Osteocyte (in vitro differentiated cells): Measurements from ENCODE around the gene TAF5L. TPM values are rescaled to one million over a fixed set of nuclear protein-coding genes. Genes with fewer than 3 reads are reported as not detected.
A peak's percentile ranks its signal among the peaks of the same experiment; 100 is the strongest.

Experiments
- DNase-seq: peaks from one replicate; pipeline ENCODE4 v3.0.0; 2021; ENCODE audit warnings: mixed read lengths; ENCODE audit not compliant: unreplicated experiment; ENCODE audit errors: extremely low spot score
- H3K27ac Mint-ChIP-seq: one replicate; pipeline ENCODE4 v1.8.0; 2021; ENCODE audit warnings: mild to moderate bottlenecking, mixed read lengths; ENCODE audit not compliant: unreplicated experiment
- H3K27me3 Mint-ChIP-seq: one replicate; pipeline ENCODE4 v1.8.0; 2021; ENCODE audit warnings: mixed read lengths; ENCODE audit not compliant: unreplicated experiment
- H3K36me3 Mint-ChIP-seq: one replicate; pipeline ENCODE4 v1.8.0; 2021; ENCODE audit warnings: mixed read lengths; ENCODE audit not compliant: unreplicated experiment
- H3K4me1 Mint-ChIP-seq: one replicate; pipeline ENCODE4 v1.8.0; 2021; ENCODE audit warnings: mixed read lengths; ENCODE audit not compliant: unreplicated experiment
- H3K4me3 Mint-ChIP-seq: one replicate; pipeline ENCODE4 v1.8.0; 2021; ENCODE audit warnings: mild to moderate bottlenecking, moderate library complexity, mixed read lengths; ENCODE audit not compliant: unreplicated experiment
- H3K9me3 Mint-ChIP-seq: one replicate; pipeline ENCODE4 v1.8.0; 2021; ENCODE audit warnings: mixed read lengths; ENCODE audit not compliant: unreplicated experiment
- long read RNA-seq: library from polyadenylated mRNA; unstranded; transcript quantifications from one replicate; pipeline ENCODE4 v2.0.0, GENCODE V29; 2021
- total RNA-seq: library from RNA; stranded (reverse); gene quantifications from 2 replicates; pipeline ENCODE4 v1.2.1, GENCODE V29; 2021
- TF ChIP-seq, protein P1 (sequence below): fragments of 200-600 bp; sonication (generic); IDR thresholded peaks from 2 replicates; pipeline ENCODE4 v1.5.0; 2021; ENCODE audit warnings: antibody characterized with exemption, mild to moderate bottlenecking, moderate library complexity

The TAF5L gene
- total RNA-seq, result 18.3 and 18.4 TPM in 2 replicates
- long read RNA-seq, full-length matches to known transcripts, result 2 of 5 reads
- long read RNA-seq, partial matches to known transcripts, result 0 of 5 reads
- long read RNA-seq, other reads (novel, unspliced or antisense), result 3 of 5 reads

DNA sequence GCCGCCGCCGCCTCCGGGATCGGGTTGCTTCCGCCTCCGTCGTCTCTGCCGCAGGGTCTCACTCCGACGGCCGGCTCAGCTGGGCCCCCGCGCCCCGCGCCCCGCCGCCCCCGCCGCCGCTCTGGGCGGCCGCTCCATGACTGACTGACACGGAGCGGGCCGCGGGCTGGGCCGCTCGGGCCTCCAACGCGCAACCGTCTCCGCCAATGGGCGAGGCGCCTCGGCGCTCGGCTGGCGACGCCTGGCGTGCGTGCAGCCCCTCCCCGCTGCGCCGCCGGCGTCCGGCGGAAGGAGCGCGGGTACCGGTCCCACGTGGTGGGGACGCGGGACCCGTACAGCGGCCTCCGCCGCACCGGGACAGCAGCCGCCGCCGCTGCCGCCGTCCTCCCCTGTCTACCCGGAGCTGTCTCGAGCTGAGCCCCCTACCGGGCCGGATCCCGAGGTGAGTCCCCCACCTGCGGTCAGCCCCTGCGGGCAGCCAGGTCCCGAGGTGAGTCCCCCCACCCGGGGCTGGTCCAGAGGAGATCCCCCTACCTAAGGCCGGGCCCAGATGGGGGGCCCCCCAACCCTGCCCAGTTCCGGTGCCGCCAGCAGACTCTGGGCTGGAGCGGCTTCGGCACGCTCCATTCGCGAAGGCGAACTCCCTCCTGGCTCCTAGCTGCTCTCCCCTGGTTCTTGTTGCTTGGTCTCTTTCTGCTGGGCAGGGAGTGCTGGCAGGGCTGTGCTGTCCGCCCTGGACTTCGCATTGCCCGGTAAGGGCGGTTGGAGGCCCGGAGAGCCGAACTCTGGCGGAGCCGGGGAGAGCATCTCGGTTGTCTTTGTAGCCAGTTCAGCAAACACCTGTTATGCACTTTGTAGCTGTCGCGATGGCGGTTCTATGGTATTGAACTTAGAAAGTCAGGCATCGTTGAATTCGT is at the start of gene TAF5L, which contains the start of gene URB2:
TSS of gene TAF5L (minus strand) at position 208 of the 917 bp plus-strand sequence. CDS start 11,640 bp downstream, outside the sequence.
TSS of gene URB2 (plus strand) at position 333 of the 917 bp plus-strand sequence. CDS start 1,387 bp downstream, outside the sequence.
- Mint-ChIP-seq H3K27me3 (no peaks in the 10 kb centered on the region), H3K4me1 (peaks cover 37% of the 10 kb centered on the region), H3K4me3 (peak within 1 kb of the TSS; percentile 98), H3K9me3 (no peaks in the 10 kb centered on the region), H3K27ac (peak within 1 kb of the TSS; percentile 92), H3K36me3 (peaks cover 5% of the 10 kb centered on the region)
- TF ChIP-seq, protein P1, sequence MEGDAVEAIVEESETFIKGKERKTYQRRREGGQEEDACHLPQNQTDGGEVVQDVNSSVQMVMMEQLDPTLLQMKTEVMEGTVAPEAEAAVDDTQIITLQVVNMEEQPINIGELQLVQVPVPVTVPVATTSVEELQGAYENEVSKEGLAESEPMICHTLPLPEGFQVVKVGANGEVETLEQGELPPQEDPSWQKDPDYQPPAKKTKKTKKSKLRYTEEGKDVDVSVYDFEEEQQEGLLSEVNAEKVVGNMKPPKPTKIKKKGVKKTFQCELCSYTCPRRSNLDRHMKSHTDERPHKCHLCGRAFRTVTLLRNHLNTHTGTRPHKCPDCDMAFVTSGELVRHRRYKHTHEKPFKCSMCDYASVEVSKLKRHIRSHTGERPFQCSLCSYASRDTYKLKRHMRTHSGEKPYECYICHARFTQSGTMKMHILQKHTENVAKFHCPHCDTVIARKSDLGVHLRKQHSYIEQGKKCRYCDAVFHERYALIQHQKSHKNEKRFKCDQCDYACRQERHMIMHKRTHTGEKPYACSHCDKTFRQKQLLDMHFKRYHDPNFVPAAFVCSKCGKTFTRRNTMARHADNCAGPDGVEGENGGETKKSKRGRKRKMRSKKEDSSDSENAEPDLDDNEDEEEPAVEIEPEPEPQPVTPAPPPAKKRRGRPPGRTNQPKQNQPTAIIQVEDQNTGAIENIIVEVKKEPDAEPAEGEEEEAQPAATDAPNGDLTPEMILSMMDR, result no peak
- DNase-seq, result peak; percentile 95

DNA sequence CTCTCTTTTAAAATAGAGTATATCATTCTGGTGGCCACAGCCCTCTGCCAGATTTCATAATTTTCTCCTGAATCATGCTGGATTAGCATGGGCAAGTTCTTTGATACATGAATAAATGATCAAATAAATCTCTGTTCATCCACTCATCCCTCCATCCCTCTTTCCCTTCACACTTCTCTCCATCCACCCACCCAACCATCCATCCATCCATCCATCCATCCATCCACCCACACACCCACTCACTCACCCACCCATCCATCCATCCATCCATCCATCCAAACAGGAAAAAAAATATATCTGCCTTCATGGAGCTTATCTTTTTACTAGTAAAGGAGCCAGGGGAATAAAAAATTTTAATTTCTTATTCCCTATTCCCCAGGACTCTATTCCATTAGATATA is 49.5 kb upstream of the TAF5L start:
- no peaks in the 10 kb centered on the region for H3K36me3 Mint-ChIP-seq
- no peaks in the 10 kb centered on the region for H3K4me1 Mint-ChIP-seq
- TF ChIP-seq, protein P1, result no peak
- no peak for DNase-seq
- no peak overlapping the region for H3K4me3 Mint-ChIP-seq
- no peak overlapping the region for H3K27ac Mint-ChIP-seq
- no peaks in the 10 kb centered on the region for H3K9me3 Mint-ChIP-seq
- no peaks in the 10 kb centered on the region for H3K27me3 Mint-ChIP-seq

DNA sequence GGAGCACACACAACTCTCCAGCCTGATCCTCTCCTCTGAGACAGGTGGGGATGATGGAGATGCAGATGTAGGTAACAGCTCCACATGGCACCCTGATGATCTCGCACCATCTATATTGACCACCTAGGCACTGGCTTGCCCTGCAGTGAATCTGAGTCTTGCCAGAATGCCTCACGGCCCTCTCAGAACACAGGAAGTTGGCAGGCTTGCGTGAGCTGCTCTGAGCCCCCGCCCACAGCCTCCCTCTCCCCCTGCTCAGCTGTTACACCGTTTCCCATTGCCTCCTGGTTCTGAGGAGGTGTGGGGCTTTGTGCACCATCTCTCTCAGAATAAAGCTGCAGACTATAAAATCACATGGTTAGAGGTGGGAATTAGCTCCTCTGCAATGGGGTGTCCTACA is 48.1 kb upstream of the TAF5L start:
- H3K4me1 Mint-ChIP-seq, result peaks cover 5% of the 10 kb centered on the region
- TF ChIP-seq, protein P1, result no peak
- no peak overlapping the region for H3K4me3 Mint-ChIP-seq
- no peaks in the 10 kb centered on the region for H3K27me3 Mint-ChIP-seq
- H3K27ac Mint-ChIP-seq, result no peak overlapping the region
- no peak for DNase-seq
- H3K9me3 Mint-ChIP-seq, result no peaks in the 10 kb centered on the region
- no peaks in the 10 kb centered on the region for H3K36me3 Mint-ChIP-seq

DNA sequence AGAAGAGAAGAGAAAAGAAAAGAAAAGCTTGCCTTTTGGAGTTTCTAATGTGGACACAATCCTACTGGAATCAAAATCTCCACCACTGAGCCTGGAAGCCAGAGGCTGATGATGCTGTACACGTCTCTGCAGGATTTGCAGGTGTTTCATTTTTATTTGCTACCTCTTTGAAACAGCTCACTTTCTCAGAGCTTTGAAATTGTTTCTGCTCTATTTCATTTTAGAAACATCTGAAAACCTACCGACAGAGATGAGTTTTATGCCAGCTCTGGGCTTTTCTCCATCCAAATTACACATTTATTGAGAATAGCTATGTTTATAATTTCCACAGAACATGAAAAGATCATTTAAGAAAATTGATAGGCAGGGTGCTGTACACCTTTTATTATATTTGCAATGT is 46.3 kb upstream of the TAF5L start:
- H3K27me3 Mint-ChIP-seq, result no peaks in the 10 kb centered on the region
- peaks cover 2% of the 10 kb centered on the region for H3K36me3 Mint-ChIP-seq
- H3K4me3 Mint-ChIP-seq, result no peak overlapping the region
- no peak for DNase-seq
- H3K4me1 Mint-ChIP-seq, result peaks cover 7% of the 10 kb centered on the region
- no peak overlapping the region for H3K27ac Mint-ChIP-seq
- TF ChIP-seq, protein P1, result no peak
- H3K9me3 Mint-ChIP-seq, result no peaks in the 10 kb centered on the region

DNA sequence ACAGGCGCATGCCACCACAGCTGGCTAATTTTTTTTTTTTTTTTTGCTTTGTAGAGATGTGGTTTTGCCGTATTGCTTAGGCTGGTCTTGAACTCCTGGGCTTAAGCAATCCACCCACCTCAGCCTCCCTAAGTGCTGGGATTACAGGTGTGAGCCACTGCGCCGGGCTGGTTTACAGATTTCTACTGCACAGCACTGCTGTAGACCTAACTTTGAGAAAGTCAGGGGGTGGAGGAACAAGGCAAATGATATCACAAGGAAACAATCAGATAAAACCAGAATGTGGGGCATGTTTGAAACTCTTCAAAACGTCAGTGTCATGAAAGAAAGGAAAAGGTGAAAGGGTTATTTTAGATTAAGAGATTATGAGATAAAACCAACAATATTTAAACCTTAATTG is 45.4 kb upstream of the TAF5L start:
- TF ChIP-seq, protein P1, result no peak
- H3K9me3 Mint-ChIP-seq, result no peaks in the 10 kb centered on the region
- H3K36me3 Mint-ChIP-seq, result peaks cover 2% of the 10 kb centered on the region
- peaks cover 7% of the 10 kb centered on the region for H3K4me1 Mint-ChIP-seq
- no peaks in the 10 kb centered on the region for H3K27me3 Mint-ChIP-seq
- H3K4me3 Mint-ChIP-seq, result no peak overlapping the region
- DNase-seq, result no peak
- no peak overlapping the region for H3K27ac Mint-ChIP-seq
